ENCODE results near the gene SDK1. TPM values are rescaled to one million over a fixed set of nuclear protein-coding genes. Genes with fewer than 3 reads are reported as not detected.

The SDK1 gene
- total and polyA plus RNA-seq, 2 experiments from 2014 or later, result 2.1 to 10.0 TPM

GRCh38 chr7:4249241-4249640 is 948.2 kb downstream of the SDK1 start (continued):
- TF ChIP-seq ZNF462 (CRISPR knock-in tag; IDR thresholded peaks at IDR 0.05) (no peak), ETS1 (IDR thresholded peaks at IDR 0.05) (no peak), CTCF (conservative IDR thresholded peaks at IDR 0.05; ENCODE audit: low read depth in 2 of 2) (no peak)

- H3K4me1 ChIP-seq (ENCODE audit: insufficient read depth), result no peaks in the 10 kb centered on the region
- no peak overlapping the region for H3K4me2 ChIP-seq
- no peak for DNase-seq (ENCODE audit: low spot score)
- no peaks in the 10 kb centered on the region for H3K9me3 Mint-ChIP-seq
- no peak overlapping the region for H3K27ac ChIP-seq (ENCODE audit: low read depth)
- no peak overlapping the region for H3K4me3 Mint-ChIP-seq
- no peak overlapping the region for H2AFZ ChIP-seq
- no peaks in the 10 kb centered on the region for H3K27me3 Mint-ChIP-seq (ENCODE audit: insufficient read depth, low read depth, poor library complexity)
- H3K4me1 Mint-ChIP-seq, result no peaks in the 10 kb centered on the region
- peaks cover 3% of the 10 kb centered on the region; the same call in 1 of the 3 replicates for H3K36me3 Mint-ChIP-seq (ENCODE audit: low read depth)
- ATAC-seq, result no peak
- H3K27me3 ChIP-seq (ENCODE audit: insufficient read depth), result no peaks in the 10 kb centered on the region
- no peak overlapping the region for H3K27ac Mint-ChIP-seq
- H4K20me1 ChIP-seq (replicated peaks; ENCODE audit: insufficient read depth), result no peaks in the 10 kb centered on the region
- H3K9me2 ChIP-seq (ENCODE audit: insufficient read depth), result no peaks in the 10 kb centered on the region
- no peaks in the 10 kb centered on the region for H3F3A ChIP-seq (replicated peaks; ENCODE audit: low read depth)
- no peaks in the 10 kb centered on the region for H3K79me2 ChIP-seq (replicated peaks; ENCODE audit: insufficient read depth)
- no peaks in the 10 kb centered on the region for H3K36me3 ChIP-seq (ENCODE audit: insufficient read depth)
- H3K4me3 ChIP-seq, result no peak overlapping the region
- TF ChIP-seq JUNB (IDR thresholded peaks at IDR 0.05; ENCODE audit: unreplicated experiment), result no peak
- no peak for TF ChIP-seq EZH2phosphoT487 (IDR thresholded peaks at IDR 0.05; ENCODE audit: unreplicated experiment)
- TF ChIP-seq CREB1 (CRISPR knock-in tag; IDR thresholded peaks at IDR 0.05; ENCODE audit: low read depth), result no peak
- TF ChIP-seq REST (IDR thresholded peaks at IDR 0.05; ENCODE audit: unreplicated experiment), result no peak
- TF ChIP-seq CTCF (conservative IDR thresholded peaks at IDR 0.05; ENCODE audit: low read depth in 2 of 2), result no peak
Measured at GRCh38 chr7:4255336-4255735, 954.3 kb downstream of the SDK1 start.

Data from GM23338 (cell line).